T-cell (primary cell): ENCODE measurements around the gene SPARC. TPM values are rescaled to one million over a fixed set of nuclear protein-coding genes. Genes with fewer than 3 reads are reported as not detected.

ENCODE experiments used
- ATAC-seq, 4 experiments: fragments of 200-7000 bp in 3 of 4; fragments of 150-1000 bp in 1 of 4; cut with Tn5 transposase; replicated peaks in 1 of 4; 1 replicate in 3 of 4; 2 replicates in 1 of 4; pipeline ENCODE4 v1.10.0; 2021; ENCODE audit warnings: moderate library complexity in 3 of 4, mild to moderate bottlenecking in 2 of 4, moderate number of reproducible peaks in 1 of 4
- CTCF ChIA-PET, 2 donors: fragments of 300-600 bp; sonication (Branson Sonifier 250); formaldehyde crosslinking; loops; one replicate each; lab custom pipeline; 2022; ENCODE audit warnings: antibody characterized with exemption in 2 of 2; lab: Charles Lee
- POLR2A ChIA-PET, 2 donors: fragments of 300-600 bp; sonication (Branson Sonifier 250); formaldehyde crosslinking; loops; one replicate each; lab custom pipeline; 2022; ENCODE audit warnings: antibody characterized with exemption in 2 of 2; lab: Charles Lee
- DNase-seq, 35 experiments: peaks; one replicate each; pipeline versions ENCODE4 v3.0.0 to v3.0.0-alpha.2; 2013 to 2023
- H3K27ac ChIP-seq: one replicate; pipeline ENCODE4 v1.5.1; 2013; ENCODE audit warnings: low read length
- H3K27me3 ChIP-seq, 2 experiments: replicated peaks in 1 of 2; 1 replicate in 1 of 2; 2 replicates in 1 of 2; pipeline versions ENCODE4 v1.6.1 to v1.7.0; 2013; ENCODE audit warnings: low read length in 1 of 2, mixed read lengths in 1 of 2; ENCODE audit not compliant: control insufficient read depth in 2 of 2, insufficient read depth in 2 of 2; ENCODE audit errors: extremely low read depth in 1 of 2
- H3K36me3 ChIP-seq, 2 donors: 1 replicate in 1 of 2; 2 replicates in 1 of 2; pipeline versions ENCODE4 v1.6.1 to v1.7.0; 2013; ENCODE audit warnings: low read length in 1 of 2; ENCODE audit not compliant: control insufficient read depth in 2 of 2, insufficient read depth in 1 of 2; ENCODE audit errors: extremely low read depth in 1 of 2
- H3K4me1 ChIP-seq, 2 experiments: 1 replicate in 1 of 2; 2 replicates in 1 of 2; pipeline versions ENCODE4 v1.6.1 to v1.7.0; 2013; ENCODE audit warnings: low read length in 2 of 2, mixed read lengths in 1 of 2; ENCODE audit not compliant: insufficient read depth in 2 of 2, control insufficient read depth in 1 of 2; ENCODE audit errors: extremely low read depth in 1 of 2
- H3K4me3 ChIP-seq, 2 donors: 1 replicate in 1 of 2; 2 replicates in 1 of 2; pipeline versions ENCODE4 v1.5.1 to v1.7.0; 2013; ENCODE audit warnings: mild to moderate bottlenecking in 2 of 2, low read length in 1 of 2, moderate library complexity in 1 of 2; ENCODE audit not compliant: control insufficient read depth in 1 of 2; ENCODE audit errors: extremely low read depth in 1 of 2
- H3K9me3 ChIP-seq: 2 replicates; pipeline ENCODE4 v1.7.0; 2013
- H3K27ac Mint-ChIP-seq, 2 donors: one replicate each; pipeline ENCODE4 v1.8.0; 2020 to 2021; ENCODE audit warnings: mild to moderate bottlenecking in 2 of 2, mixed read lengths in 2 of 2
- H3K27me3 Mint-ChIP-seq, 2 donors: one replicate each; pipeline ENCODE4 v1.8.0; 2021 to 2022; ENCODE audit warnings: mixed read lengths in 2 of 2
- H3K36me3 Mint-ChIP-seq: one replicate; pipeline ENCODE4 v1.8.0; 2021; ENCODE audit warnings: mixed read lengths
- H3K4me1 Mint-ChIP-seq, 3 donors: one replicate each; pipeline ENCODE4 v1.8.0; 2020 to 2022; ENCODE audit warnings: mixed read lengths in 3 of 3, mild to moderate bottlenecking in 1 of 3
- H3K4me3 Mint-ChIP-seq, 3 donors: one replicate each; pipeline ENCODE4 v1.8.0; 2020 to 2022; ENCODE audit warnings: mild to moderate bottlenecking in 3 of 3, mixed read lengths in 3 of 3, moderate library complexity in 3 of 3
- H3K9me3 Mint-ChIP-seq, 3 donors: one replicate each; pipeline ENCODE4 v1.8.0; 2020 to 2022; ENCODE audit warnings: mixed read lengths in 3 of 3
- WGBS: methylation state at CpG from one replicate; pipeline ENCODE4 v1.1.5; 2013; ENCODE audit warnings: missing lambda C conversion rate; ENCODE audit not compliant: insufficient coverage; 5-methylcytosine and 5-hydroxymethylcytosine counted together
- total RNA-seq, 35 experiments: library from RNA in 6 of 35; stranded (reverse) in 6 of 35; fragments of 120-200 nt in 1 of 35; gene quantifications; one replicate each; pipeline versions ENCODE4 v1.2.1 to v1.2.4 and lab custom pipeline; 2013 to 2026

The SPARC gene
- total RNA-seq, 5 donors from 2014 or later (not counting 1 experiment from before 2014, with no cell fraction given), result 4.1 to 8.6 (median 5.2) TPM; not detected in 1

DNA sequence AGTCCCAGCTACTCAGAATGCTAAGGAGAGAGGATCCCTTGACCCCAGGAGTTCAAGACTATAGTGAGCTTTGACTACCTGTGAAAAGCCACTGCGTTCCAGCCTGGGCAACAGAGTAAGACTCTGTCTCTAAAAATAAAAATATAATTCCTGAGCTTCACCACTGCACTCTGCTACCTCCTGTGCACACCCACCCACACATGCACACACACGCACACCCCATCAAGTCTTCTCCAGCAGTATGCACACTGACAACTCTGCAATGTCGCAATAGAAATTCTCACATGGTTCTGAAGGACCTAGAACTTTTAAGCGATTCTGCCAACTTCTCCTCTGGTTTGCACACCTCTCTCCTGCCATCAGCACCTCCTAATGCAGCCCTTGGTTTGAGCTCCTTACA, 48.1 kb downstream of the SPARC start:
- Mint-ChIP-seq H3K9me3 (no peaks in the 10 kb centered on the region), H3K4me1 (peaks cover 0 to 14% (median 11%) of the 10 kb centered on the region in 3 donors), H3K27ac (no peak overlapping the region), H3K36me3 (no peaks in the 10 kb centered on the region), H3K4me3 (no peak overlapping the region), H3K27me3 (peaks cover 0 to under 1% of the 10 kb centered on the region in 2 donors)
- Histone ChIP-seq H3K4me1 (peaks cover 0 to 7% of the 10 kb centered on the region in 2 experiments), H3K27me3 (peaks cover 0 to 7% of the 10 kb centered on the region in 2 experiments), H3K27ac (no peak overlapping the region), H3K4me3 (no peak overlapping the region), H3K9me3 (no peaks in the 10 kb centered on the region), H3K36me3 (no peaks in the 10 kb centered on the region)
- 73% methylated on average over 4 of the region's 4 CpGs for WGBS
- DNase-seq (no peak), ATAC-seq (no peak)
- ChIA-PET CTCF (interaction anchor here in 1 of 2 donors (1.1 kb wide), 1 partner anchor 20 kb away, joined by 3 read pairs; no protein-coding TSS in a partner anchor), POLR2A (no interaction called here)

DNA sequence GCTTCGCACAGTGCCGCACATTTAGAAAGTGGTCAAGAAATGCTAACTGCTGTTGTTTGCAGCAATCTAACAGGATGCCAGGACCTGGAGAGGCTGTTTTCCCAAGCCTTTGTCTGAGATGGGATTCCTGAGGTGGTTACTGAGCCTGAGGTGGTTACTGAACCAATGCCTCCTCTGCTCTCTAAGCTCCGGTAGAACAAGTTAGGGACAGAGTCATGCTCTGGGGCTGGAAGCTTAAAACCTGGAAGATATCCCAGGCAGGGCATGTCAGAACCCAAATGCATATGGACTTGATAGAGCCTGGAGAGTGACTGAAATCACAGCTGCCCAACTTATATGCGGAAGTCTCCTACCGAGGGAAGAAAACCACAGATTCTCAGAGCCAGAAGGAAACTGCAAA, 49.0 kb downstream of the SPARC start:
- H3K4me3 Mint-ChIP-seq, result no peak overlapping the region
- no peak overlapping the region for H3K27ac ChIP-seq
- DNase-seq, result no peak
- peaks cover 0 to 7% of the 10 kb centered on the region in 2 experiments for H3K4me1 ChIP-seq
- H3K27me3 Mint-ChIP-seq, result peaks cover 0 to 1% of the 10 kb centered on the region in 2 donors
- WGBS, result 80% methylated on average over 5 of the region's 5 CpGs
- no peaks in the 10 kb centered on the region for H3K36me3 ChIP-seq
- H3K27ac Mint-ChIP-seq, result no peak overlapping the region
- H3K9me3 Mint-ChIP-seq, result no peaks in the 10 kb centered on the region
- no peaks in the 10 kb centered on the region for H3K9me3 ChIP-seq
- no peak overlapping the region for H3K4me3 ChIP-seq
- peaks cover 0 to 12% of the 10 kb centered on the region in 2 experiments for H3K27me3 ChIP-seq
- H3K36me3 Mint-ChIP-seq, result no peaks in the 10 kb centered on the region
- no peak for ATAC-seq
- POLR2A ChIA-PET, result no interaction called here
- CTCF ChIA-PET, result interaction anchor here in 1 of 2 donors (0.6 kb wide), 1 partner anchor 117 kb away, joined by 4 read pairs; no protein-coding TSS in a partner anchor
- peaks cover 0 to 14% (median 11%) of the 10 kb centered on the region in 3 donors for H3K4me1 Mint-ChIP-seq

DNA sequence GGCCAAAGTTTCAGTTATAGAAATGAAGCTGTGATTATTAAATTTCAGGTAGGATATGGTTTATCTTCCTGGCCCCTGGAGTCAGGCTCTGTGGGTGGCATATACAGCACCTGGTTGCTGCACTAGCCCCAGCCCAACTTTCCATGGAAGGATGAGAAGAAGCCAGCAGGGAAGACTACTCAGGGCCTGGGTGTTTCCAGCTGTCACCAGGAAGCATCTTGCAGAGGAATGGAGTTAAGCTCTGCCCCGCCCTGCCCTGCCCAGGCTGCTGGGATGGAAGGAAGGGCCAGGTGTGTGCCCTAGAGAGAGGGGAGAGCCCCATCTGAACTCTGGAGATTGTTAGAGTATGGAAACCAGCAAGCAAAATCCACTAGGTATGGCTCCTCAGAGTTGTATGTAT, 52.8 kb downstream of the SPARC start:
- Histone ChIP-seq H3K4me3 (no peak overlapping the region), H3K4me1 (no peaks in the 10 kb centered on the region), H3K36me3 (no peaks in the 10 kb centered on the region), H3K27me3 (peaks cover 0 to 16% of the 10 kb centered on the region in 2 experiments), H3K9me3 (no peaks in the 10 kb centered on the region), H3K27ac (no peak overlapping the region)
- no peaks in the 10 kb centered on the region for H3K4me1 Mint-ChIP-seq
- CTCF ChIA-PET, result no interaction called here
- ATAC-seq (no peak), DNase-seq (no peak)
- H3K36me3 Mint-ChIP-seq, result no peaks in the 10 kb centered on the region
- WGBS, result no CpG with 5 or more reads among the region's 1 CpG
- H3K4me3 Mint-ChIP-seq, result no peak overlapping the region
- H3K9me3 Mint-ChIP-seq, result no peaks in the 10 kb centered on the region
- peaks cover 5 to 8% of the 10 kb centered on the region in 2 donors for H3K27me3 Mint-ChIP-seq
- H3K27ac Mint-ChIP-seq, result no peak overlapping the region
- POLR2A ChIA-PET, result interaction anchor here in 1 of 2 donors (0.6 kb wide), 1 partner anchor 16 kb away, joined by 3 read pairs; no protein-coding TSS in a partner anchor

DNA sequence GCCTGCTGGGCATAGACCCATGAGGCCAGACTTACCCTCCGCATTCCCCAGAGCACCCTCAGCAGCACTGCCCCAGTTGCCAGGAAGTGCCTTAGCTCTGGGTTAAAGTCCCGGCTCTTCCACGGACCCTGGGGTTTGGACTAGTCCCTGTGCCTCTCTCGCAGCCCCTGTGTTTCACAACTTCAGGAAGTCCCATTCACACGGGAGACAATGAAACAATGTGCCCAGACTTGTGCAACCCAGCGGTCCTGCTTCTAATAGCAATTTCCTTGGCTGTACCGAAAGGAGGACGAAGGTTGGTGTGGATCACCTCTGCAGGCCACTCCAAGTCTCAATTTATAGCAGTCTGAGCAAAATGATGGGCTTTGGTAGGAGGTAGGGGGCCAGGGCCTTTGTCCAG, 53.8 kb downstream of the SPARC start:
- Mint-ChIP-seq H3K4me1 (no peaks in the 10 kb centered on the region), H3K4me3 (no peak overlapping the region), H3K9me3 (no peaks in the 10 kb centered on the region), H3K27me3 (peaks cover 5 to 8% of the 10 kb centered on the region in 2 donors), H3K36me3 (no peaks in the 10 kb centered on the region), H3K27ac (no peak overlapping the region)
- Histone ChIP-seq H3K9me3 (no peaks in the 10 kb centered on the region), H3K27me3 (peaks cover 0 to 17% of the 10 kb centered on the region in 2 experiments), H3K27ac (no peak overlapping the region), H3K36me3 (no peaks in the 10 kb centered on the region), H3K4me3 (no peak overlapping the region), H3K4me1 (no peaks in the 10 kb centered on the region)
- ChIA-PET POLR2A (no interaction called here), CTCF (no interaction called here)
- ATAC-seq, result no peak
- DNase-seq, result no peak
- 84% methylated on average over 7 of the region's 8 CpGs for WGBS

DNA sequence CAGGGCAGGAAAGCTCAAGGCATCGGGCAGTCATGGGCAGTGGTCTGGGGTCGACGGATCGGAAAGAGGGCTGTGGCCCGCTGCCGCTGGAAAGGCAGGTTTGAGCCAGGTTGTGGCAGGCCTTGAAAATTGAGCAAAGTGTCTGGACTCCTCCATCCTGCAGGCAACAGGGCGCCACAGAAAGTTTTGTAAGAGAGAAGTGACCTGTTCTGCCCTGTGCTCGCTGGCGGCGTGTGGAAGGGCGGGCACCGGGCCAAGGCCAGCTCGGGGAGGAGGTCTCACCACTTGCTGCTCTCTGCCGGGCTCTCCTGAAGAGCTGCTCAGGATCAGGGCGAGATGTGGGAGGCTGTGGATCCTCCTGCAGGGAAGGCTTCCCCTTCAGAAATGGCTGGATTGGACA, 54.2 kb downstream of the SPARC start:
- Histone ChIP-seq H3K27ac (no peak overlapping the region), H3K36me3 (no peaks in the 10 kb centered on the region), H3K9me3 (no peaks in the 10 kb centered on the region), H3K27me3 (peaks cover 0 to 17% of the 10 kb centered on the region in 2 experiments), H3K4me1 (no peaks in the 10 kb centered on the region), H3K4me3 (no peak overlapping the region)
- Mint-ChIP-seq H3K27ac (no peak overlapping the region), H3K4me1 (peaks cover 0 to 1% (median 0%) of the 10 kb centered on the region in 3 donors), H3K9me3 (no peaks in the 10 kb centered on the region), H3K4me3 (no peak overlapping the region), H3K36me3 (no peaks in the 10 kb centered on the region), H3K27me3 (peaks cover 5 to 8% of the 10 kb centered on the region in 2 donors)
- ATAC-seq, result no peak
- ChIA-PET CTCF (no interaction called here), POLR2A (no interaction called here)
- no peak for DNase-seq
- WGBS, result 94% methylated on average over 15 of the region's 15 CpGs

DNA sequence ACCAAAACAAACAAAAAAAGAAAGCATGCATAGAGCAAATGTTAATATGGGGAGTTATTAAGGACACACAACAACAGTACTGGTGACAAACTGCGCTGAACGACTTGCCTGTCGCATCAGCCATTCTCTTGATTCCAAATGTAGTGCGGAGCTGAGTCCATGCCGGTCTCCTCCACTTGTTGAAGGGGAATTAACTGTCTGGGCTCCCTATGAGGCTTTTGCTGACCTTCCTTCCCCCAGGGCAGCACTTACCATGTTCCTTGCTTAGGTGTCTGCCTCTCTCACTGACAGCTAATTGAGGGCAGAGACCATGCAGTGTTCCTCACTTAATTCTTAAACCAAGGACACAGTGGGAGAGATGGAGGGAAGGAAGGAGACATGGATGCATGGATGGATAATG, 54.8 kb downstream of the SPARC start:
- ATAC-seq (no peak), DNase-seq (no peak)
- Histone ChIP-seq H3K27ac (no peak overlapping the region), H3K4me1 (no peaks in the 10 kb centered on the region), H3K9me3 (no peaks in the 10 kb centered on the region), H3K36me3 (no peaks in the 10 kb centered on the region), H3K27me3 (peaks cover 0 to 17% of the 10 kb centered on the region in 2 experiments), H3K4me3 (no peak overlapping the region)
- Mint-ChIP-seq H3K4me1 (peaks cover 0 to 6% (median 0%) of the 10 kb centered on the region in 3 donors), H3K36me3 (no peaks in the 10 kb centered on the region), H3K27ac (no peak overlapping the region), H3K4me3 (no peak overlapping the region), H3K27me3 (peaks cover 5 to 8% of the 10 kb centered on the region in 2 donors), H3K9me3 (no peaks in the 10 kb centered on the region)
- CTCF ChIA-PET, result no interaction called here
- POLR2A ChIA-PET, result no interaction called here
- 87% methylated on average over 3 of the region's 5 CpGs for WGBS
